ENCODE data around the gene UTP4. TPM values are rescaled to one million over a fixed set of nuclear protein-coding genes. Genes with fewer than 3 reads are reported as not detected.

Gene UTP4
- total RNA-seq, 1 donor from 2014 or later, result 39.3 TPM

- no peak overlapping the region for H3K4me3 Mint-ChIP-seq (ENCODE audit: unreplicated experiment)
- no peak for TF ChIP-seq CTCF (IDR thresholded peaks at IDR 0.05; ENCODE audit: unreplicated experiment)
- no peak for DNase-seq (ENCODE audit: low spot score)
- no peaks in the 10 kb centered on the region for H3K27me3 Mint-ChIP-seq (ENCODE audit: unreplicated experiment)
- H3K9me3 Mint-ChIP-seq (ENCODE audit: unreplicated experiment), result no peaks in the 10 kb centered on the region
- H3K27ac Mint-ChIP-seq (ENCODE audit: unreplicated experiment), result no peak overlapping the region
- H3K4me1 Mint-ChIP-seq (ENCODE audit: unreplicated experiment), result no peaks in the 10 kb centered on the region
- H3K36me3 Mint-ChIP-seq (ENCODE audit: low read depth, unreplicated experiment), result peaks cover 28% of the 10 kb centered on the region
Observed at GRCh38 chr16:69166946-69167930, 34.8 kb downstream of the UTP4 start.

GRCh38 chr16:69169051-69169450, 36.6 kb downstream of the UTP4 start:
- Mint-ChIP-seq H3K27me3 (ENCODE audit: unreplicated experiment) (no peaks in the 10 kb centered on the region), H3K27ac (ENCODE audit: unreplicated experiment) (no peak overlapping the region), H3K4me1 (ENCODE audit: unreplicated experiment) (peaks cover 4% of the 10 kb centered on the region)

GRCh38 chr16:69169607-69170352, 37.3 kb downstream of the UTP4 start:
- H3K27me3 Mint-ChIP-seq (ENCODE audit: unreplicated experiment), result no peaks in the 10 kb centered on the region
- no peak for DNase-seq (ENCODE audit: low spot score)
- no peak overlapping the region for H3K27ac Mint-ChIP-seq (ENCODE audit: unreplicated experiment)
- no peak overlapping the region for H3K4me3 Mint-ChIP-seq (ENCODE audit: unreplicated experiment)
- TF ChIP-seq CTCF (IDR thresholded peaks at IDR 0.05; ENCODE audit: unreplicated experiment), result no peak
- H3K4me1 Mint-ChIP-seq (ENCODE audit: unreplicated experiment), result peaks cover 4% of the 10 kb centered on the region
- H3K36me3 Mint-ChIP-seq (ENCODE audit: low read depth, unreplicated experiment), result peaks cover 25% of the 10 kb centered on the region
- H3K9me3 Mint-ChIP-seq (ENCODE audit: unreplicated experiment), result no peaks in the 10 kb centered on the region

More at GRCh38 chr16:69169051-69169450, 36.6 kb downstream of the UTP4 start:
- DNase-seq (ENCODE audit: low spot score), result no peak
- H3K36me3 Mint-ChIP-seq (ENCODE audit: low read depth, unreplicated experiment), result peaks cover 25% of the 10 kb centered on the region
- no peak overlapping the region for H3K4me3 Mint-ChIP-seq (ENCODE audit: unreplicated experiment)
- no peaks in the 10 kb centered on the region for H3K9me3 Mint-ChIP-seq (ENCODE audit: unreplicated experiment)
- no peak for TF ChIP-seq CTCF (IDR thresholded peaks at IDR 0.05; ENCODE audit: unreplicated experiment)

GRCh38 chr16:69171325-69172084, 39.1 kb downstream of the UTP4 start:
- DNase-seq (ENCODE audit: low spot score), result no peak
- no peaks in the 10 kb centered on the region for H3K9me3 Mint-ChIP-seq (ENCODE audit: unreplicated experiment)
- peaks cover 4% of the 10 kb centered on the region for H3K4me1 Mint-ChIP-seq (ENCODE audit: unreplicated experiment)
- no peak for TF ChIP-seq CTCF (IDR thresholded peaks at IDR 0.05; ENCODE audit: unreplicated experiment)
- peaks cover 19% of the 10 kb centered on the region for H3K36me3 Mint-ChIP-seq (ENCODE audit: low read depth, unreplicated experiment)
- no peak overlapping the region for H3K4me3 Mint-ChIP-seq (ENCODE audit: unreplicated experiment)
- H3K27me3 Mint-ChIP-seq (ENCODE audit: unreplicated experiment), result no peaks in the 10 kb centered on the region
- no peak overlapping the region for H3K27ac Mint-ChIP-seq (ENCODE audit: unreplicated experiment)

All from endothelial cell (in vitro differentiated cells).